HG03103 (cell line): ENCODE data around the gene ITGB5.
"Not testable (repeated sequence)": the region's sequence is repeated elsewhere in the genome, so short reads cannot be mapped to it uniquely, and the experiment has no call there.

Source experiments
- ATAC-seq: cut with Tn5 transposase; IDR thresholded peaks from one replicate; pipeline ENCODE4 v1.9.1; 2021; ENCODE audit warnings: low read depth; ENCODE audit not compliant: unreplicated experiment

ITGB5 gene

DNA sequence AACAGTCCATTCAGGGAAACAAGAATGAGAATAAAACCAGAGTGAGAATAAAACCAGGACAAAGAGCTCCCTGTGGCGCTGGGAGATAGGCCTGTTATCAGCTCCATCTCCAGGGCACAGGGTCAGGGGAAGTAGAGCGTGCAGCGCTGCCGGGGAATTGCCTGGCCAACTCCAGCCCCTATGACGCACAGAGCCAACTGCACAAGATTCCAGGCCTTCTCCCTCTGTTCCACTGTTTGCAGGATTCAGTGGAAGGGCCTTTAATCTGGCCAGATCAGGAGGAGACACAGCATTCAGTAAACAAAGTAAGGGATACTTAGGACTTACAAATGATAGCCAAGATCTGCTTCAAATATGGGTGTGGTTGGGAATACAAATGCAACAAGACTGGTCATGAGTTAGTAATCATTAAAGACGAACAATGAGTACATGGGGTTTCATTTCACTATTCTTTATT is 49.4 kb downstream of the ITGB5 start:
- ATAC-seq, result no peak

DNA sequence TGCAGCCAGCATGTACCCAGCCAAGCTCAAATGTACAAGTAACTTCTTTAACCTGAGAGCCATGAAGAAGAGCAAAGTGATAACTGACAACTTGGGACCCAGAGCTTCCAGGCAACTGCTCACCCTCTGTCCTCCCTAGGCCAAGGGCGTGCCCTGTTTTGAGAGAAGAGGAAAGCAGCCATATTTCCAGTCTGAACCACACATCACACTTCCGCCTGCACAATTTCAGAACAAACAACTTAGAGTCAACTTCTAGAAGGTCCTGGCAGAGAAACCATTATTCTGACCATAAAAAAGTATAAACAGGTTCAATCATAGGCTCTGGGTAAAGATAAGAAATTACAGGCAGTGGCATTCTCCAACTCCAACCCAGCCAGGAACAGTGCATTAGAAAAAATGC is 50.1 kb downstream of the ITGB5 start:
- ATAC-seq, result no peak

DNA sequence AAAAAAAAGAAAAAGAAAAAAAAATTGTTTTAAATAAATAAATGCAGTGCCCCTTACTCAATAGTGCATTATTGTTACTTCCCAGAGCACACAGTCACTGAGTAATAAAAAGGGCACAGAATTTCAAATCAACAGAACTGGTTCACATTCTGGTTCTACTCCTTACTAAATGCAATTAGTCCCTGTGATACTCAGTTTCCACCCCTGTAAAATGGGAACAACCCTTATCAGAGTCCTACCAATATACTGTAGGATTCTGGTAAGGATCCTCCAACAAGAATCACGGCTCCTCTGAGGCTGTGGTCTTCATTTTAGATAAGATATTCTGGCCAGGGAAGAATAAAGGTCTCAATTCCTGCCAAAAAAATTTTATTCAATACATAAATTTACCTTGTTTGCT is 50.7 kb downstream of the ITGB5 start:
- ATAC-seq, result no peak

DNA sequence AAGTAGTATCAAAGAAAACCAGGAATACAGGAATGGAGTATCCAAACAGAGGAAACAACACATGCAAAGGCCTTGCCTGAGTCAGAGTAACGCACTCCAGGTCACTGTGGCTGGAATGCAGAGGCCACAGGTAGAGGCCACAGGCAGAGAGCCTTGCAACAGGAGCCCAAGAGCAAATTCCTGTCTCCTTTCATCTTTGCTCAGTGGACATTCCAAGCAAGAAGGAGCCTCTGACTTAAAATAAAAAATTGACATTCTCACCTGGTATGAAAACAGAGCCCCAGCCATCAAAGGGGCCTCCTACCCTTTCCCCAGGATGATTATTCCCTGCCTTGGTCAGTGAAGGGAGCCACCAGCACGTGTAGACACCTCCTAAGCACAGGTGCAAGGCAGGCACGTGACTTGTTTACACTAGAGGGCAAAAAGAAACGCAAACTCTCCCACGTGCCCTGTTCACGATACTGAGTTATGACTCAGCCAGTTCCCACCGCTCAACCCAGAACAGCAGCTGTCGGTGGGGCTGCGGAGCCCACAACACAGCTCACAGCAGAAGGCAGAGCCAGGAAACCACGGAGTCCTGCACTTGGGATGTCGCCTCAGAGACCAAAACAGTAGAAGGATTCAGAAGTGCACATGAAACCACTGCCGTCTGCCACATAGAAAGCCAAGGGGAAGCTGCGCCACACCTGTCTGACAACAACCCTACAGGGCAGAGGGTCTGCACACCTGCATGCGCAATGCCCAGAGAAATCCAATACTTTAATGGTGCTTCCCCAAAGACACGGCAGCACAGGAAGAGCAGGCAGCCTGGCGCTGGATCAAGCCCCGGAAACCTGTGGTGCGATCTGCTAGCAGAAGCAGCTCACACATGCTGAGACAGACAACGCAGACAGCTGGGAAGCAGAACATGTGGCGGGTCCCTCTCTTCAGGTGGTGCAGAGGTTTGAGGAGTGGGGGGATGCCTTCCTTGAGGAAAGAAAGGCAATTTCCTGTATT is 52.1 kb downstream of the ITGB5 start:
- peak; percentile 83 for ATAC-seq

DNA sequence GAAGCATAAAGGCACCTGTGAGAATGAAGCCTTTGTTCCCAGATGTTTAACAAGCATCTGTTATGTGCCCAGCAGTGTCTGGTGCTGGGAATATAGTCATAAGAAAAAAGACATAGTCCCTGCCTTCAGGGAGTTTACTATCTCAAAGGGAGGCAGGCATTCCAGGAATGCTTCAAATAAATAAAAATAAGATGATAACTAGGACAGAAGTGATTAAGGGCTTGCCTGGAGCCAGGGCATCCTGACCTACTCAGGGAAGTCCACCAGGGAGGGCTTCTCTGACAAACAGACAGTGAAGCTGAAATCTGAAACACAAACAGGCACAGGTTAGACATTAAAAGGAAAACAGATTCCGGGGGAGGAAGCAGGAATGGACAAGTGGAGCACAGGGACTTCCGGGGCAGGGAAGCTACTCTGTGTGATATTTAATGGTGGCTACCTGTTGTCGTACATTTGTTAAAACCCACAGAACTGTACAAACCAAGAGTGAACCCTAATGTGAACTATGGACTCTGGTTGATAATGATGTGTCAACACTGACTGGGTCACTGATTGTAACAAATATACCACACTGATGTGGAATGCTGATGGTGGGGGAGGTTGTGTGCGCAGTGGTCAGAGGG is 53.3 kb downstream of the ITGB5 start:
- ATAC-seq, result no peak

DNA sequence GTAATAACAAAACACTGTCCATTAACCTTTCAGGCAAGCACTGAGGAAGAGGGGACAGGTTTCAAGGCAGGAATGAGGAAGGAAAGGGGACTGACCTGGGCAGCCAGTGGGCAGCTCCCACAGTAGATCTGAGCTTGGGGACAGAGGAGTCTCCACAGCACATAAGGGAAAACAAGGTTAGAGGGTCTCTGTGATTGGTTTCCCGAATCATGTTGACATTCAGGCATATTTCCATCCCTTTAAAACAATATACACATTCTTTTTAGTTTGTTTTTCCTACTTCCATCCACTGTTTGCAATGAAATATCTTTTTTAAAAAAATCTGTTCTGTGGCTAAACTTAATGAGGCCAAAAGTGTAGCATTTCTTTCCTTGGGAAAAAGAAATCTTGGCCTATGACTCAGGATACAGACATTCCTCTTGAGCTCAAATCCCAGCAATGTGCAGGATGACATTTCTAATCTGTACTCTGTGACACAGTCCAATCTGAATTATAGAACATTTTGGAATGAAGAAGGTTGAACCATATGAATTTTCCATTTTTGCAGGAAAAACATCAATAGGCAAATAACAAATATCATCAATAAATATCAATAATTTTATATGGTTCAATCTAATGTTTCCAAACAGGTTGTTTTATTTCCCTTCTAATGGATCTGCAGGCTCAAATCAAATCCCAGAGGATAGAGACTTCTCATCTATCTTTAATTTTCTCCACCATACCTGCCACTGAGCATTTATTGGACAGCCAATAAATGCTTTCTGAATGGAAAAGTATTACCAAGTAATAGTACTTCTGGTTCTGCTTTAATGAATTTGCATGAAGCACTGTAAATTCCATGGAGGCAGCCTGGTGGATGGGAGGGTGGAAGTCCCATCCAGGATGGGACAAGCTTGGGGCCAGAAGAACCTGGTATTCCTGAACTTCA is 54.1 kb downstream of the ITGB5 start:
- no peak for ATAC-seq

DNA sequence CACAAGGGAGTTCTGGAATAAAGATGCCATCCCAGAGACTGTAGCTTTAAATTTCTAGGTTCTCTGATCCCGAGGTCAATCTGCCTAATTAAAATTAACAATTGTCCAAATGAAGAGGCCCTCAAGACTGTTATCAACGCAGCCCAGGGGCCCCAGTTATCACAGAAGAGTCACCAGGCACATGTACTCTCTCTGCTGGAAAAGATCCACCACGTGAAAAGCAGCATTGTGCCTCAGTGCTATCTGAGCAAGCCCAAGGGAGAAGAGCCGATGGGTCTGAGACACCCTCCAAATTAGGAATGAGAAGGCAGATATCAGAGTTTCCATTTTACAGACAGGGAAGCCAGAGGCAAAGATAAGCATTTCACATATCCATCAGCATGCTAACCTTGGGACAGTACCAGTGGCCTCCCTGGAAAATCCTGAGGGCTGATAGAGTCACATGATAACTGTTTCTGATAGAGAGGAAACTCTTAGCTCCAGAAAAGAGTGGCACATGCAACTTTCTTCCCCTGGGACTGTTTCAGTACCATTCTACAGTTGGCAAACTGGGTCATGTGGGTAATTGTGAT is 55.5 kb downstream of the ITGB5 start:
- ATAC-seq, result no peak

DNA sequence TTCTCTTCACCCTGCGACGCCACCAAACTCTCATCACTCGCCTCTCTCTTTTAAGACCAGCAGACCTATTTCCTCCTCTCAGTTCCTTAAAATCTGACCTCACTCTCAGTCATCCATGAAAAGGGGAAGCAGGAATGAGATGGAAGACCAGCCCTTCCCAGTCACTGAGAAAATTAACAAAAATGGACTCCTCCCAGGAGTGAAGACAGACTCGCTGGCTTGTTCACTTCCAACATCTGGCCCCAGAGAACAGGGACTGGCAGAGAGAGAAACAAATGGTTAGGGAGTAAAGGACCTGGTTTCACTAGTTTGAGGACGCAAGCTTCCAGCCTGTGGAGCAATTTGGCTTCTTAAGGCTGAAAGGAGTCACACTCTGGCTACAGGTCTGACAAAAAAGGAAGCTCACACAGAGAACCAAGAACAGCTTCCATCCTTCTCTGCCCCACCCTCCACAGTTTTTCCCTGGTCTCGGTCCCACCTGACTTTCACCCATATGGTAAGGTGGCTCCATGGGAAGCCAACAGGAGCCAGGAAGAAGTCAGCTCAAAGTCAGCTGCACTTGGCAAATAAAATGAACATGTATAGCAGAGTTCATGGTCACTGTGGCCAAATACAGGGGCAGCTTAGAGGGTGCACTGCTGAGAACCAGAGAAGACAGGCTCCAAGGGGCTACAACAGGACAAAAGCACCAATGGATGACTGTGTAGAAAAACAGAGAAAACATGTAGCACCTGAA is 57.2 kb downstream of the ITGB5 start:
- ATAC-seq, result no peak

DNA sequence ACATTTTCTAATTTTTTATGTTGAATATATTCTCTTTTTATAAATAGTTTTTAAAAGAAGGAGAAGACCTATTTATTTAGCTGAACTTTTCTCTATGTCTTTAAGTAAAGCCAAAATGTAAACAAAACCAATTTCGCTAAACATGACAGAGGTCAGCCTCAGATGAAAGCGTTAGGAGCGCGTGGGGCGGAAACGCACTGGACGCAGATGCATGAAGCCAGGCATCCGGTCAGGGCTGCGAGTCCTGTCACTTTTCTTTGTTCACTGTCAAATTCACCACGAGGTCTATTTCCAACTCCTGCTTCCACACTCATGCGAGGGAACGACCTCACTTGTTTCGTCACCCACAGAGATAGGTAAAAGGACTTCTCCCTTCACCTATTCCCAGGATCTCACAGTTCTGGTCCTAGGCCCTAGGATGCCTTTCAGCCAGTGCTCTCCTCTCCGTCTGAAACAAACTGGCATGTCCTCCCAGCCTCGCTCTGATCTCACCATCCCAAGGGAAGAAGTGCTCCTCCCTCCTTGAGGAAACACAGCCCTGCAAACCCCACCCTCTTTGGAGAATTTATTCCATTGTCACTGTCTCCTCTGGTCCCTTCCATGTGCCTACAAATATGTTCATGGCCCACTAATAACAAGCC is 57.9 kb downstream of the ITGB5 start:
- ATAC-seq, result no peak

DNA sequence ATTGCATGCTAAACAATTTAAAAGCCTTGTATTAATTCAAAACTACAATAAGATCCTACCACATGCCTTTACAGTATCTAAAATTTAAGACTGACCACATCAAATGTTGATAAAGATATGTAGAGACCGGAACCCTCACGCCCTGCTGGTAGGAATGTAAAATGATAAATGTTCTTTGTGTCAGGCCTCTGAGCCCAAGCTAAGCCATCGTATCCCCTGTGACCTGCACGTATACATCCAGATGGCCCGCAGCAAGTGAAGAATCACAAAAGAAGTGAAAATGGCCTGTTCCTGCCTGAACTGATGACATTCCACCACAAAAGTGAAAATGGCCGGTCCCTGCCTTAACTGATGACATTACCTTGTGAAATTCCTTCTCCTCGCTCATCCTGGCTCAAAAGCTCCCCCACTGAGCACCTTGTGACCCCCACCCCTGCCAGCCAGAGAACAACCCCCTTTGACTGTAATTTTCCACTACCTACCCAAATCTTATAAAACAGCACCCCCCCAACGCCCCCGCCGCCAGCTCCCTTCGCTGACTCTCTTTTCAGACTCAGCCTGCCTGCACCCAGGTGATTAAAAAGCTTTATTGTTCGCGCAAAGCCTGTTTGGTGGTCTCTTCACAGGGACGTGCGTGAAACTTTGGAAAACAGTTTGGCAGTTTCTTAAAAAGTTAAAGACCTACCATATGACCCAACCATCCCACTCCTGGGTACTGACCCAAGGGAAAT is 59.5 kb downstream of the ITGB5 start:
- ATAC-seq, result not testable (repeated sequence)

DNA sequence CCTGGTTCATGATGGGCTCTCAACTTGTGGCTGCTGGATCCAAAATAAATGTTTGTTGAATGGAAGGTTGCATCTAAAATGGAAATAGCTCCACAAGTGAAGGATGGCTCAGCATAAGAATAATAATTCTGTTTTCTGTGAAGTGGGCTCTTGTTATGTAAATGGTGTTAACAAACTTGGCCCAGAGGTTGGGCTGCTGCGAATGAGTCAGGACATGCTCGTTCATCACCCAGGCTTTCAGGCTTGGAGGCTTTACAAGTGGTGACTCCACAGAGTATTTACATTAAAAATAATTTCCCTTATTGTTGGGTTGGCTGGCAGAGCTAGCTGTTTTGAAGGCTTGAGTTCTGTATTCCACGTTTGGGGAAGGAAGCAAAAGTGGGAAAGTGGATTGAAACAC is 60.5 kb downstream of the ITGB5 start:
- no peak for ATAC-seq

DNA sequence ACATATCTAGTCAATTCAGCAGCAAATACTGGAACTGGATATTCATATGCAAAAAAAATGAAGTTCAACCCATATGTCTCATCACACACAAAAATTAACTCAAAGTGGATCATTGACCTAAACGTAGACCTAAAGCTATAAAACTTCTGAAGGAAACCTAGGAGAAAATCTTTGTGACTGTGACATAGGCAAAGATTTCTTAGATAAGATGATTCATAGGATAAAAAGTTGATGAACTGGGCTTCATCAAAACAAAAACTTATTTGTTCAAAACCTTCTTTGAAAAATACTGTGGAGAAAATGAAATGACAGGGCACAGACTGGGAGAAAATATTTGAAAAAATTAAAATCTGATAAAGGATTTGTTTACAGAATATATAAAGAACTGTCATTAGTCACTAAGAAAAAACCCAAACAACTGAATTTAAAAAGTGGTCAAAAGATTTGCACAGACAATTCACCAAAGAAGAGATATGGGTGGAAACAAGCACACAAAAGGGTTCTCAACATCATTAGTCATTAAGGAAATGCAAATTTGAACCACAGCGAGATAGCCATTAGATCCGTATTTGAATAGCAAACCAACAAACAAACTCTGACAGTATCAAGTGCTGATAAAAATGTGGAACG is 62.8 kb downstream of the ITGB5 start:
- ATAC-seq, result no peak

DNA sequence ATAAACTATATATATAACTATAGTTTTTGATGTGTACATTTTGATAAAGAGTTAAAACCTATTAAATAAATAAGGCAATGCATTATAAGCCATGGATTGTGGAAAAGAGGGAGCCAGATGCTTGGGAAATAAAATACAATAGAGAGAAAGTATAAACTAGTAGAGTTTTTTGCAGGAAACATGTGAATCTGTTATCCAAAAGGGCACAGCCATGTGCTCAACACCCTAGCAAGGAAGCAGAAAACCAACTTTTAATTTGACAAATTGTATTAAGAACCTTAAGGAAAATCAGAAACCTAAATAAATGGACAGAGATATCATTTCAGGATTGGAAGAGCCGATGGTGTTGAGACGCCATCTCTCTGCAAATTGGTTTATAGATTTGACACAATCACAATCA is 63.5 kb downstream of the ITGB5 start:
- ATAC-seq, result no peak

DNA sequence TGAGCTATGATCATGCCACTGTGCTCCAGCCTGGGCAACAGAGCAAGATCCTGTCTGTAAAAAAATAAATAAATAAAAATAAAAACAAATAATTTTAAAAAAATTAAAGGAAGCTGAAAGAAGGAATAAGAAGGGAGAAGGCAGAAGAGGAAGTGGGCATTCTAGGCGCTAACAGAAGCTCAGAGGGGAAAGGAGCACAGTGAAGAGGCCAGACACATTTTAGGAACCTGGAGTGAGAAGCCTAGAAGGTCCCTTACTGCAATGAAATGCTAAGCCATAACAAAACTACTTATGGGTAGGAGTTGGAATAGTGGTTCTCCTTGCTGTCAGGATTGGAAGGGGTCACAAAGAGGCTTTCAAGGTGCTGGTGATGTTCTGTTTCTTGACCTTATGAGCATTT is 64.0 kb downstream of the ITGB5 start:
- no peak for ATAC-seq

DNA sequence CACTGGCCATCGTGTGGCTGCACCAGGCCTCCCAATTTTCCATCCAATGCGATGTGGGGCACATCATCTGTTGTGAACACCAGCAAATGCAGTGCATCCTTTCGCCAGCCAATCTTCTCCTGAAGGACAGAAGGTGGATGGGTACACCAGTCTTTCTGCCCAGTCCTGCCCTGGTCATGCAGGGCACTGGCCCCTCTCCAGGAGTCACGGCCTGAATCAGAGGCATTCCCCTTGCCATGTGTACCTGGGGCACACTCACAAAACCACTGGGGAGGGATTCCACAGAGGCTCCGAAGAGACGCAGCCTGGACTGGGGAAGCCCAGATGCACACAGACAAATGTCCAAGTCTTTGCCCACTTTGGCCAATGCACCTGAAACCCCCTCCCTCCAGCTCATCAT is 65.8 kb downstream of the ITGB5 start:
- no peak for ATAC-seq

DNA sequence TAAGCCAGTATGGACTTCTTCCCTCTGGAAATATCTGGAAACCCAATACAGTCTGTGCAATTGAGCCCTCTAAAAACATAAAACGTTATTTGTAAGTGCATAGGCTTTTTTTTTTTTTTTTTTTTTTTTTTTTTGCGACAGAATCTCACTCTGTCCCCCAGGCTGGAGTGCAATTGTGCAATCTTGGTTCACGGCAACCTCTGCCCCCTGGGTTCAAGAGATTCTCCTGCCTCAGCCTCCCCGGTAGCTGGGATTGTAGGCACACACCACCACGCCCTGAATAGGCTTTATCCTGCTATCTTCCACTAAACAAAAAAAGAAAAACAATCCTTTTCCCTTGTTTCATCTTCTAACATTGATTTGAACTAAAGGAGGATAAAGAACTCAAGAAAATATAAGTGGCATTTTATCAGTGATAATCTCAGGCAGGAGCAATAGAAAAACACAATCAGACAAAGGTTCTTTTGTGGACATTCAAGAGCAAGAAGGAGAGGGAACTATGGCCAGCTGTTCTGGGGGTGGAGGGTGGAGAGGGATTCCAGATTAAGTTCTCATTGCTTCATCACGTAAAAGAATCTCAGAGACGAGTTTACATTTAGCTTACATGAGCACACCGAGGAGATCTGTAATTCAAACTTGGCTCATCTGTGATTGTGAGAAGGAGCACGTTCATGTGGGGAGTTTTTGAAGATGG is 68.6 kb downstream of the ITGB5 start:
- no peak for ATAC-seq

DNA sequence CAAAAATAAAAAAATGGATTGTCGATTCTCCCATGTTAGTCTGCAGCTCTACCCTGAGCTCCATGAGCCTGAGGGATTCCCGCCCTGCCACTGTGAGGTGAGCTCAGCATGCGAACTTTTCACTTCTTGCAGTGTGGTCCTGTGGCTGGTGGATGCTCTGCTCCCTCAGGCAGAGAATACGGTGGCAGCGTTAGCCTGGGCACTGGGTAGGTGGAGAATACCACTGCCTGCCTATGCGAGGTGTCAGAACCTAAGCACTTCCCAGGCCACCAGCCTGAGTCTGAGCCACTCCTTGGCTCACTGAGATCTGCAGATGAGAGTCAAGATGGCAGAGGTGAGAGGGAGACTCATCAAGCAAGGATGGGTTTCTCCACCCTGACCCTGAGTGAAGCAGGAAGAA is 70.1 kb downstream of the ITGB5 start:
- ATAC-seq, result no peak

DNA sequence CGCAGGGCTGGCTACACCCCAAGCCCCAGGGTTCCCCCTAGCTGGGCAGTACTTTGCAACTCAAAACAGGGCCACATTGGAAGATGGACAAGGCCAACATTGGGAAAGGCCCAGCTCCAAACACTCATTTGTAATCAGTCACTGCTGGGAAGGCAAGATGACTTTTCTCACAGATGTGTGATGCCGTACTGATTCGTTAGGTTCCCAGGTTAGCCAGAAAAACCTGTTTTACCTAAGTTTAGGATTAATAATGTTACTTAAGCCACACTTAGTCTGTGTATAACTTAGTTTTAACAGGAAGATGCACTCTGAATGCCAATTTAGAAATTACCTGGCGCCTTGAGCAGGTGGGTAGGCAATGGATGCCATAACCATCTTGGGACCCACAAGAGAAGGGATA is 71.0 kb downstream of the ITGB5 start:
- no peak for ATAC-seq
